Kidney glomerular epithelial cell (primary cell): ENCODE results near the gene CNN2.

Experiments used
- DNase-seq: peaks from one replicate; lab custom pipeline; 2025; lab: John Stamatoyannopoulos, UW

The CNN2 gene

GRCh38 chr19:1081301-1082164, 55.1 kb downstream of the CNN2 start:
- no peak for DNase-seq

- no peak for DNase-seq
Observed at GRCh38 chr19:1082165-1082927, 55.9 kb downstream of the CNN2 start.

GRCh38 chr19:1082928-1083816, 56.8 kb downstream of the CNN2 start:
- no peak for DNase-seq

- no peak for DNase-seq
Observed at GRCh38 chr19:1084024-1084868, 57.8 kb downstream of the CNN2 start.

GRCh38 chr19:1085053-1085658, 58.7 kb downstream of the CNN2 start:
- DNase-seq: no peak

GRCh38 chr19:1085676-1086442, 59.5 kb downstream of the CNN2 start:
- no peak for DNase-seq

- DNase-seq: no peak
Observed at GRCh38 chr19:1086613-1087012, 60.2 kb downstream of the CNN2 start.

- no peak for DNase-seq
Observed at GRCh38 chr19:1087813-1088415, 61.5 kb downstream of the CNN2 start.

GRCh38 chr19:1088416-1089010, 62.1 kb downstream of the CNN2 start:
- DNase-seq: no peak
